Smooth muscle cell of the brain vasculature (primary cell): ENCODE results near the gene TRAPPC2L.

Source experiments
- DNase-seq: peaks from one replicate; pipeline ENCODE4 v3.0.0-alpha.2; 2012; ENCODE audit warnings: low read depth, low spot score

The TRAPPC2L gene

DNA sequence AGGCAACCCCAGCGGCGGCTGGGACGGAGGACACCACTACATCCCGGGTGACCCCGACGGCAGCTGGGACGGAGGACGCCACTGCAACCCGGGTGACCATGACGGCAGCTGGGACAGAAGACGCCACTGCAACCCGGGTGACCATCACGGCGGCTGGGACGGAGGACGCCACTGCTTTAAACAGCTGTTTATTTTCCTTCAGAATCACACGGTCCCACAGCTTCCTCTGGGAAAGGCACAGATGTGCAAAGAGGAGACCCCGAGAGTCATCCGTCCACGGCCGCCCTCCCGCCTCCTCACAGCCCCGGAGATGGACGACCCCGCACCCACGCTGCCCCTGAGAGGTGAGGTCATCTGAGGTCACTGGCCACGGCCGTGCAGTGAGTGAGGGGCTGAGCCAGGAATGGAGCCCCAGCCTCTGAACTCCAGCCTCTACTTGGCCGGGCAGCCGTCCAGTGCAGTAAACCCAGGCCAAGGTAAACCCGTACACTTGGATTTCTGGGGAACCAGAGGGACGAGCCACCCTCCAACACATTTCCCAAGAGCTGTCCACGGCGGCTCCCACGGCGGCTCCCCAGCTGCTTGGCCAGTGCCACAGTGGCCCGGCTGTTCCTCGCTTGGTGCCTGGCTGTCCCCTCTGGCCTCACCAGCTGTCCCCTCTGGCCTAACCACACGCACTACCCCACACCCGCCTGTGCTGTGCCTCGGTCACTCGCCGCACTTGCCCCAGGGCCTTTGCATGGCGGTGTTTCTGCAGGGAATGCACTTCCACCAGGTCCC lies 52.7 kb downstream of the TRAPPC2L start:
- no peak for DNase-seq

DNA sequence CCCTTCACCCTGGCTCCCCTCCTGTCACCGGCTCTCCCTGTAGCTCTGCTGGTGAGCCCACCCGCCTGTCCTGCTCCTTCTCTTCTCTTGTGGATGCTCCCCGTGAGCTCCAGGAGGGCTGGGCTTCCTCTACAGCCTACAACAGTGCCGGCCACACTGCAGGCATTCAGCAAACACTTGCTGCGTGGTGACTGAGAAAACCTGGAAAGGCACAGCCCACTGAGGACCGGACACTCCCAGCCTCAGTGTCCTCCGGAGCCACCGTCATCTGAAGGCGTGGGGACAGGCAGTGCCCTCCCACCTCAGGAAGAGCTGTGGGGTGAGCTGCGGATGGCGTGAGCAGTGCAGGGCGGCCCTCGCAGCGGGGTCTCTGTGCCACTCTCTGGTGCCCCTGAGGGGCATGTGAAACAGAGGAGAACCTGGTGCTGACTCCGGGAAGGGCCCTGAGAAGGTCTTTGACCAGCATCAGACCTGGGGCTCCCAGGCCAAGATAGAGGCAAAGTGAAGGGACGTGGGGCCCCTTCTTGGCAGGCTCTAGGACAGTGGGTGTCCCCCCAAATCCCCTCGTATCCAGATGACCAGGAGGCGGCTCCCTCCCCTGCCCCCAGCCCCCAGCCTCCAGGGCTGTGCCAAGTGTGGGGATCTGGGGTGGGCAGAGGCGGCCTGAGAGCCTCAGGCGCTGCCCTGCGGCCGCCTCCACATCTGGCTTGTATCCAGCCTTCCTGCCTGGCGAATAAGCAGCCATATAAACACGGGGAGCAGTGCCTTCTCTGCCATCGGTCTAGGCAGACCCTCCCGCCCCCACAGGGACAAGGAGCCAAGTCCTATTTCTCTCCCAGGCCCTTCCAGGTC lies 53.6 kb downstream of the TRAPPC2L start:
- no peak for DNase-seq

DNA sequence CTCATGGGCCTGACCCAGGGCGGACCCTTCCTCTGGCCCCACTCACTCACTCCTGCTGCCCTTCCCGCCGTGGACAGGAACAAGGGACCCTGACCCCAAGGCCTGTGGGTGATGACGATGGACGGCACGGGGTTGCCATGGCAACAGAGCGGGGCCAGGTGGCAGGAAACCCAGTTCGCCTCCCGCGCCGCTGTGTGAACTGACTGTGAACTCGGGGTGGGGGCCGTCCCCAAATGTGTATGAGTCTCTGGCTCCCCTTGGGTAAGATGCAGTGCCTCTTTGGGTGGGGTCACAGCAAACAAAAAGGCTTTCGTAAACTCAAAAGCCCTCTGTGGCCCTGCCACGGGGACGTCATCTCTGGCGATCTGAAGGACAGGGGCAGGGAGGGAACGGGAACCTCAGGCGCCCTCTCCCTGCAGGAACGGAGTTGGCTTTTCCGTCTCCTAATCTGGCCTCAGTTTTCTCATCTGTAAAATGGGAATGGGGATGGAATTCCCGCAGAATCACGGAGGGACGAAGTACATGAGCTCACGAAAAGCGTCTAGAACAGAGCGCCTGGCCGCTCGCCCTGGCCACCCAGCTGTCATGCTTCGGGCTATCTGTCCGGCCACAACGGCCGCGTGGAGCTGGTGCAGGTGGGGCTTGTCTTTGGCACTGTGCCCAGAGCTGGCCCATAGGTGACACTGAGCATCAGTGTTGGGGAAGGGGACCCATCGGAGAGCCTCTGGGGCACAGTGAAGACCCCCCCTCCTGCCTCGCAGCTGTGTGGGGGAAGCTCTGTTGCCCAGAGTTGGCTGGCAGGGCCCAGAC lies 54.4 kb downstream of the TRAPPC2L start:
- no peak for DNase-seq

- no peak for DNase-seq
These were observed 55.0 kb downstream of the TRAPPC2L start for GRCh38 chr16:88911946-88912310.
